DND-41 (cell line): ENCODE measurements around the gene SLC5A1.

Experiments used
- ATAC-seq: fragments of 200-7000 bp; cut with Tn5 transposase; 3 replicates; pipeline ENCODE4 v1.9.1; 2021; ENCODE audit warnings: low read depth; ENCODE audit not compliant: insufficient read depth
- DNase-seq: peaks from one replicate; pipeline ENCODE4 v3.0.0-alpha.2; 2020
- H2AFZ ChIP-seq: 2 replicates; pipeline ENCODE4 v1.6.0; 2012; ENCODE audit warnings: low read depth, low read length
- H3K27ac ChIP-seq: 2 replicates; pipeline ENCODE4 v1.5.1; 2012; ENCODE audit warnings: low read length, inconsistent platforms
- H3K27me3 ChIP-seq: fragments of 200-600 bp; sonication (generic); 2 replicates; pipeline ENCODE4 v1.6.0; 2012; ENCODE audit warnings: low read length, mild to moderate bottlenecking, inconsistent platforms; ENCODE audit not compliant: insufficient read depth, poor library complexity
- H3K36me3 ChIP-seq: 2 replicates; pipeline ENCODE4 v1.5.1; 2012; ENCODE audit warnings: low read length, inconsistent platforms; ENCODE audit not compliant: insufficient read depth
- H3K4me1 ChIP-seq: 2 replicates; pipeline ENCODE4 v1.5.1; 2012; ENCODE audit warnings: mild to moderate bottlenecking, low read length; ENCODE audit not compliant: insufficient read depth
- H3K4me2 ChIP-seq: 2 replicates; pipeline ENCODE4 v1.6.0; 2012; ENCODE audit warnings: mild to moderate bottlenecking, moderate library complexity, low read length, inconsistent platforms; ENCODE audit not compliant: insufficient read depth
- H3K4me3 ChIP-seq, 2 experiments: fragments of 200-600 bp in 1 of 2; shearing (Covaris generic) in 1 of 2; 2 replicates each; pipeline ENCODE4 v1.5.1; 2012 to 2016; ENCODE audit warnings: inconsistent platforms in 2 of 2, low read length in 2 of 2, mild to moderate bottlenecking in 2 of 2, low read depth in 1 of 2, moderate library complexity in 1 of 2
- H3K79me2 ChIP-seq: 2 replicates; pipeline ENCODE4 v1.6.0; 2012; ENCODE audit warnings: low read length, inconsistent platforms; ENCODE audit not compliant: insufficient read depth
- H3K9ac ChIP-seq: 2 replicates; pipeline ENCODE4 v1.6.0; 2012; ENCODE audit warnings: low read depth, mild to moderate bottlenecking, inconsistent platforms, low read length, moderate library complexity
- H3K9me3 ChIP-seq: 2 replicates; pipeline ENCODE4 v1.5.1; 2012; ENCODE audit warnings: low read length, moderate library complexity, mild to moderate bottlenecking, inconsistent platforms; ENCODE audit not compliant: insufficient read depth, severe bottlenecking
- H4K20me1 ChIP-seq: 2 replicates; pipeline ENCODE4 v1.6.0; 2012; ENCODE audit warnings: low read length; ENCODE audit not compliant: insufficient read depth
- EZH2 ChIP-seq: IDR thresholded peaks from 3 replicates; pipeline ENCODE4 v1.6.1; 2012; ENCODE audit warnings: borderline replicate concordance, low read depth, mild to moderate bottlenecking, moderate library complexity, low read length, inconsistent platforms; ENCODE audit not compliant: severe bottlenecking
- TF ChIP-seq, protein P1 (sequence below): IDR thresholded peaks from 2 replicates; pipeline ENCODE4 v1.5.1; 2012; ENCODE audit warnings: borderline replicate concordance, low read length, moderate library complexity, mild to moderate bottlenecking; ENCODE audit not compliant: poor library complexity, severe bottlenecking; ENCODE audit errors: extremely low read depth

The SLC5A1 gene

DNA sequence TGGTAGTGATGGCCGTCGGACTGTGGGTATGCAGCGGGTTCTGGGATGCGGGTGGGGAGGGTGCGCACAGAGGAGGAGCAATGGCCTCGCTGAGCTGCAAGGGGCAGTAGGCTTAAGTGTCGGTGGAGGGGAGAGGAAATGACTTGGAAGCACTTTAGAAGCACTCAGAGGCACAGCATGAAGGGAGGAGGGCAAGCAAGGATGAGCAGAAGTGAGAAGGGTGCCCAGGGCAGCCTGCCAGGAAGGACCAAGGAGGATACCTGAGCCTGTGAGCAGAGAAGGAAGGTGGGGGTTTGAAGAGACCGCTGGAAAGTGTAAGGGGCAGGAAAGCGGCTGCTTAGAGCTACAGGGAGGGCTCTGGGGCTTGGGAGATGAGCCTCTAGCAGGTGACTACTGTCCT lies 330 bp downstream of the SLC5A1 start:
- no peaks in the 10 kb centered on the region for H3K79me2 ChIP-seq
- peaks cover 33% of the 10 kb centered on the region for H3K27me3 ChIP-seq
- H4K20me1 ChIP-seq: no peaks in the 10 kb centered on the region; the same call in none of the 2 replicates
- no peak overlapping the region for H3K27ac ChIP-seq
- no peak overlapping the region for H2AFZ ChIP-seq
- H3K4me1 ChIP-seq: no peaks in the 10 kb centered on the region
- DNase-seq (no peak), ATAC-seq (no peak)
- H3K9ac ChIP-seq: no peak overlapping the region
- H3K4me2 ChIP-seq: no peak overlapping the region
- TF ChIP-seq EZH2: no peak
- TF ChIP-seq, protein P1, sequence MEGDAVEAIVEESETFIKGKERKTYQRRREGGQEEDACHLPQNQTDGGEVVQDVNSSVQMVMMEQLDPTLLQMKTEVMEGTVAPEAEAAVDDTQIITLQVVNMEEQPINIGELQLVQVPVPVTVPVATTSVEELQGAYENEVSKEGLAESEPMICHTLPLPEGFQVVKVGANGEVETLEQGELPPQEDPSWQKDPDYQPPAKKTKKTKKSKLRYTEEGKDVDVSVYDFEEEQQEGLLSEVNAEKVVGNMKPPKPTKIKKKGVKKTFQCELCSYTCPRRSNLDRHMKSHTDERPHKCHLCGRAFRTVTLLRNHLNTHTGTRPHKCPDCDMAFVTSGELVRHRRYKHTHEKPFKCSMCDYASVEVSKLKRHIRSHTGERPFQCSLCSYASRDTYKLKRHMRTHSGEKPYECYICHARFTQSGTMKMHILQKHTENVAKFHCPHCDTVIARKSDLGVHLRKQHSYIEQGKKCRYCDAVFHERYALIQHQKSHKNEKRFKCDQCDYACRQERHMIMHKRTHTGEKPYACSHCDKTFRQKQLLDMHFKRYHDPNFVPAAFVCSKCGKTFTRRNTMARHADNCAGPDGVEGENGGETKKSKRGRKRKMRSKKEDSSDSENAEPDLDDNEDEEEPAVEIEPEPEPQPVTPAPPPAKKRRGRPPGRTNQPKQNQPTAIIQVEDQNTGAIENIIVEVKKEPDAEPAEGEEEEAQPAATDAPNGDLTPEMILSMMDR: no peak
- no peaks in the 10 kb centered on the region for H3K9me3 ChIP-seq
- H3K4me3 ChIP-seq: no peak overlapping the region
- H3K36me3 ChIP-seq: no peaks in the 10 kb centered on the region

- H3K4me3 ChIP-seq: no peak overlapping the region
- ATAC-seq (no peak), DNase-seq (no peak)
- H3K9me3 ChIP-seq: no peaks in the 10 kb centered on the region
- H4K20me1 ChIP-seq: no peaks in the 10 kb centered on the region; the same call in none of the 2 replicates
- H3K27ac ChIP-seq: no peak overlapping the region
- H2AFZ ChIP-seq: no peak overlapping the region
- H3K36me3 ChIP-seq: no peaks in the 10 kb centered on the region
- TF ChIP-seq, protein P1: no peak
- TF ChIP-seq EZH2: no peak
- no peak overlapping the region for H3K9ac ChIP-seq
- H3K4me2 ChIP-seq: no peak overlapping the region
- no peaks in the 10 kb centered on the region for H3K4me1 ChIP-seq
- peaks cover 33% of the 10 kb centered on the region for H3K27me3 ChIP-seq
- H3K79me2 ChIP-seq: no peaks in the 10 kb centered on the region
Observed at GRCh38 chr22:32044477-32044876, 1.4 kb downstream of the SLC5A1 start.

DNA sequence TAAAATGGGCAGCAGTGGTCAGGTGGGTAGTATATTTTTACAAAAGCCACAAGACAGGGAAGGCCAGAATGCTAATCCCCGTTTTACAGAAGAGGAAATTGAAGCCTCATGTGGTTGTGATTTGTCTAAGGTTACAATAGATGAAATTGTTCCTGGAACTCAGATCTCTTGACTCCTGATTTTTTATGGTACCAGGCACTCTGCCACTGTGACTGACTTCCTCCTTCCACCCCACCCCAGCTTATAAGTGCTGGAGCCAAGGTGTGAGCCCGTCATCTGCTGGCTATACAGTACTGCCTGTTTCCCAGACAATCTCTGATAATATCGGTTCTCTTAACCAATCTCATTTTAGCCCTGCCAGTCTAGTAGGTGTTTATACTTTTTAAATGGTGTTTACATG lies 1.9 kb downstream of the SLC5A1 start:
- no peaks in the 10 kb centered on the region for H3K9me3 ChIP-seq
- no peaks in the 10 kb centered on the region; the same call in none of the 2 replicates for H4K20me1 ChIP-seq
- TF ChIP-seq, protein P1: no peak
- no peak for TF ChIP-seq EZH2
- no peak overlapping the region for H3K4me2 ChIP-seq
- no peaks in the 10 kb centered on the region for H3K36me3 ChIP-seq
- H3K9ac ChIP-seq: no peak overlapping the region
- DNase-seq (no peak), ATAC-seq (no peak)
- H3K79me2 ChIP-seq: no peaks in the 10 kb centered on the region
- H2AFZ ChIP-seq: no peak overlapping the region
- no peak overlapping the region for H3K4me3 ChIP-seq
- no peaks in the 10 kb centered on the region for H3K4me1 ChIP-seq
- H3K27me3 ChIP-seq: peaks cover 33% of the 10 kb centered on the region
- H3K27ac ChIP-seq: no peak overlapping the region

GRCh38 chr22:32048069-32048468 lies 5.0 kb downstream of the SLC5A1 start:
- no peak overlapping the region for H3K4me2 ChIP-seq
- no peaks in the 10 kb centered on the region for H3K9me3 ChIP-seq
- no peak for DNase-seq
- H3K27ac ChIP-seq: no peak overlapping the region
- no peaks in the 10 kb centered on the region for H3K36me3 ChIP-seq
- H3K27me3 ChIP-seq: peaks cover 27% of the 10 kb centered on the region
- H4K20me1 ChIP-seq: no peaks in the 10 kb centered on the region; the same call in 1 of the 2 replicates
- no peaks in the 10 kb centered on the region for H3K4me1 ChIP-seq
- H2AFZ ChIP-seq: no peak overlapping the region
- no peak overlapping the region for H3K9ac ChIP-seq
- TF ChIP-seq, protein P1: no peak
- TF ChIP-seq EZH2: no peak
- no peaks in the 10 kb centered on the region for H3K79me2 ChIP-seq
- no peak overlapping the region for H3K4me3 ChIP-seq
- ATAC-seq: no peak
